ENCODE results near the gene KRT86.

The KRT86 gene

DNA sequence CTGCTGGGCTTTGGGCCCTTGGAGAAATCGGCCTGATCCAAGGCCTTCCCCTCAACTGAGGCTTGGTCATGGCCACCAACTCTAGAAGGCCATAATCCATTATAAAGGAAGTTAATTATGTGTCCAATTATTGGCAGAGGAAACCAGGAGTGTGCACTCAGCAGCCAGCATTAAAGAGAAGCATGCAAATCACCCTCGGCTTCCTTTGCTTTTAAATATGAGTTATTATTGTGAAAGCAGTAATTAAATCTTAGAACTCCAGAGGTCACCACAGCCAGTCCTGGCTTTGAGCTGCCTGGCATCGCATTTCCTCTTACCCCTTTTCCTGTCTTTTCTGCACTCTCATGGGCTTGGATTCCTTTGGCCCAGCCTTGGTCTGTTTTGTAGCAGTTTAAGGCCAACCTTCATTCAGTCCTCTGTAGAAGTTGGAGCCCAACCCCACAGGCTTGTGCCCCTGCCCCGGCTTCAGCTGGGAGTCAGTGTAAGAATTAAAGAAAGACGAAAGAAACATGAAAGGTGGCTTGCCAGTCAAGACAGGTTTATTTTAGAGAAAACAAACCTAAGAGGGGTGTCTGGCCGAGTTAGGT, 14.7 kb upstream of the KRT86 start:
- Histone ChIP-seq H3K4me1 (ENCODE audit: control insufficient read depth, insufficient read depth, low read length, poor library complexity, severe bottlenecking) (no peaks in the 10 kb centered on the region), H3K27me3 (replicated peaks; ENCODE audit: control insufficient read depth, insufficient read depth, low read length, poor library complexity, severe bottlenecking) (peaks cover 19% of the 10 kb centered on the region), H3K4me3 (ENCODE audit: insufficient read depth, low read depth, low read length, poor library complexity, severe bottlenecking) (no peak overlapping the region), H3K9me3 (ENCODE audit: control insufficient read depth, low read length) (no peaks in the 10 kb centered on the region), H3K36me3 (ENCODE audit: control insufficient read depth, insufficient read depth, low read length) (no peaks in the 10 kb centered on the region), H3K27ac (ENCODE audit: insufficient read depth, low read length, poor library complexity, severe bottlenecking) (no peak overlapping the region)
- DNase-seq, result no peak

DNA sequence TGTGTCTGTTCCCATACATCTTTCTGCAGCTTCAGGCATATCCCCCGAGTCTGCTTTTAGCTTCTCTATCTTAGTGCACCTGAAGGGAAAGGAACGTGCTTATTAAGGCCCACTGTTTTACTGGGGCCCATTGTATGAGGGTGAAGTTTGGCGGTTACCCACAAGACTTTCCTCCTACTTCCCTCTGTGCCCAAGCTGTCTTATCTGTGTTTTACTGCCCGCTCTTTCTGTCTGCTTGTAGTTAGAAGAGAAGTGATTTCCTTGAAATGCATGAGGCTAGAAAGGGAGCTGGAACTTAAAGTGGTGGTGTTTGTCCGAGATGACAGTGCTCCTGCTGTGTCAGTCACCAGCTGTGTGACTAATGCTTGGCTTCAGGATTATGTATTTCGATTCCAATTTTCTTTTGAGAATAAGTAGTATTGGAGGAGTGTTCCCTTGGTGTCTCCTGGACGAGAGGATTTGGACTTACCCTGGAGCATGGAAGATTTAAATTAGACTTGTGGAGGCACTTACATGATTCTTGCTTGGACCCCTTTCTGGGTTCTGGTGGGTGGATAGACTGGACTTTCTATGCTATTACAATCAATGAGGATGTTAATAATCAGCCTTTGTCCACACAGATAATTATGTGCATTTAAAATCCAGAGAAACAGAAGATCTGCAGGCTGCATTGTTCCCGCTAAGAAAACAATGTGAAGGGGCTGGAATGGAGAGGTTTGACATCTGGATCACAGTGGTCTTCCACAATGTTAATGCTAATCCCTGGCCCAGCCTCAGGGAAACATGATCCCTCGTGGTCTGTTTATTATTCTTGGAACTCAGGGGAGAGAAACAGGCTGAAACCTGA, 13.9 kb upstream of the KRT86 start:
- DNase-seq, result no peak
- no peak overlapping the region for H3K27ac ChIP-seq (ENCODE audit: insufficient read depth, low read length, poor library complexity, severe bottlenecking)
- peaks cover 19% of the 10 kb centered on the region for H3K27me3 ChIP-seq (replicated peaks; ENCODE audit: control insufficient read depth, insufficient read depth, low read length, poor library complexity, severe bottlenecking)

DNA sequence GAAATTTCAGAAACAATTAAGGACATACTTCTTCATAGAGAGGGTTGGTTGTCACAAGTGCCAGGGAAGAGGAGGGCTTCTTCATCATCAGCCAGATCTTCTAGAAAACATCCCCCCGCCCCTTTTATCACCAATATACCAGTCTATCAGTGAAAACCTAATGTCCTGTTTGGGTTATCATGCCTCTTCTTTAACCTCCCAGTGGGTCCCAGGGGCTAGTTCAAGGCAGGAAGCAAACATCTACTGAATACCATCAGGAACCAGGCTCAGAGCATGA, 13.3 kb upstream of the KRT86 start:
- Histone ChIP-seq H3K27me3 (replicated peaks; ENCODE audit: control insufficient read depth, insufficient read depth, low read length, poor library complexity, severe bottlenecking) (peaks cover 18% of the 10 kb centered on the region), H3K4me3 (ENCODE audit: insufficient read depth, low read depth, low read length, poor library complexity, severe bottlenecking) (no peak overlapping the region)

More for the DNA sequence above, 13.9 kb upstream of the KRT86 start:
- H3K9me3 ChIP-seq (ENCODE audit: control insufficient read depth, low read length), result no peaks in the 10 kb centered on the region
- no peaks in the 10 kb centered on the region for H3K36me3 ChIP-seq (ENCODE audit: control insufficient read depth, insufficient read depth, low read length)
- H3K4me3 ChIP-seq (ENCODE audit: insufficient read depth, low read depth, low read length, poor library complexity, severe bottlenecking), result no peak overlapping the region
- H3K4me1 ChIP-seq (ENCODE audit: control insufficient read depth, insufficient read depth, low read length, poor library complexity, severe bottlenecking), result no peaks in the 10 kb centered on the region

DNA sequence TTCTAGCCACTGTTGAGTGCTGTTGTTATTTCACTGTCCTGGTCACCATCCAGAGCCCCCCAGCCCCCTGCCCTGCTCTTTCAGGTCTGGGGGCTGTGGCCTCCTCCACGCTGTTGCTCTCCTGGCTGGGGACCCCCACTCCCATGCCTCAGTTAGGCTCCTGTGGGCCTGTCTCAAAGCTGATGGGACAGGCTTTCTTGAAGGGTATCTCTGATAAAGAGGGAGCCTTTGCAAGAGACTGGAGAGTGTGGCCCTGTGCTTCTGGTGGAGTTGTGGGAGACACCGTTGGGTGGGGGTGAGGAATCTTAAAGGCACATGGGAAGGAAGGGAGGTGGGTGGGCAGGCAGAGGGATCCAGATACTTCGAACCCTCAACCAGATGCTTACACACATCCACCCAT, 12.2 kb upstream of the KRT86 start:
- Histone ChIP-seq H3K27me3 (replicated peaks; ENCODE audit: control insufficient read depth, insufficient read depth, low read length, poor library complexity, severe bottlenecking) (peaks cover 7% of the 10 kb centered on the region), H3K9me3 (ENCODE audit: control insufficient read depth, low read length) (no peaks in the 10 kb centered on the region), H3K36me3 (ENCODE audit: control insufficient read depth, insufficient read depth, low read length) (no peaks in the 10 kb centered on the region), H3K4me1 (ENCODE audit: control insufficient read depth, insufficient read depth, low read length, poor library complexity, severe bottlenecking) (no peaks in the 10 kb centered on the region), H3K27ac (ENCODE audit: insufficient read depth, low read length, poor library complexity, severe bottlenecking) (no peak overlapping the region), H3K4me3 (ENCODE audit: insufficient read depth, low read depth, low read length, poor library complexity, severe bottlenecking) (no peak overlapping the region)
- DNase-seq, result no peak

More for the DNA sequence above, 13.3 kb upstream of the KRT86 start:
- Histone ChIP-seq H3K9me3 (ENCODE audit: control insufficient read depth, low read length) (no peaks in the 10 kb centered on the region), H3K4me1 (ENCODE audit: control insufficient read depth, insufficient read depth, low read length, poor library complexity, severe bottlenecking) (no peaks in the 10 kb centered on the region), H3K27ac (ENCODE audit: insufficient read depth, low read length, poor library complexity, severe bottlenecking) (no peak overlapping the region), H3K36me3 (ENCODE audit: control insufficient read depth, insufficient read depth, low read length) (no peaks in the 10 kb centered on the region)
- DNase-seq, result no peak

DNA sequence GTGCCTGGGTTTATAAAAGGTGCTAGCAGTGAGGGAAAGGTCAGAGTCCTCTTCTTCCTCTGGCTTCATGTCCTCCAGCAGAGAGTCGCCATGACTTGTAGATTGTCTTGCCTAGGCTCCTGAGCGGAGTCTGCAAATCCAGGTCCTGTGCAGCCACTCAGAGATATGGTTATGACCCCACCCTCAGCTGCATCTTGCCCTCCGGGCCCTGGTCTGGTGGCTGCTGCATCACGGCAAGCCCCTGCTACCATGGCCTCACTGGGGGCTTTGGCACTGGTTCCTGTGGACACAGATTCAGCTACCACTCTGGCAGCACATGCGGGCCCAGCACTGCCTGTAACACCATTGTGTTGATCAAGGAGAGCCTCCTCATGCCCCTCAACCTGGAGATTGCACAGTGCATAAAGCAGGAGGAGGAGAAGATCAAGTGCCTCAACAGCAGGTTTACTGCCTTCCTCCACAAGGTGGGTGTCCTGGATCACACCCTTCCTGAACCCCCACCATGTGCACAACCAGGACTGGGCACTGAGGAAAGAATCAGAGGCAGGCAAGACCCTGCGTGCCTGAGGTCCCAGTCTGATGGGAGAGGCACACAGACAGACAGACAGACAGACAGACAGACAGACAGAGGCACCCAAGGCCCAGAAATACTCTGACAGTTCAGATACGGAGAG, 10.5 kb upstream of the KRT86 start:
- Histone ChIP-seq H3K27me3 (replicated peaks; ENCODE audit: control insufficient read depth, insufficient read depth, low read length, poor library complexity, severe bottlenecking) (no peaks in the 10 kb centered on the region), H3K4me3 (ENCODE audit: insufficient read depth, low read depth, low read length, poor library complexity, severe bottlenecking) (no peak overlapping the region)
- DNase-seq, result no peak

DNA sequence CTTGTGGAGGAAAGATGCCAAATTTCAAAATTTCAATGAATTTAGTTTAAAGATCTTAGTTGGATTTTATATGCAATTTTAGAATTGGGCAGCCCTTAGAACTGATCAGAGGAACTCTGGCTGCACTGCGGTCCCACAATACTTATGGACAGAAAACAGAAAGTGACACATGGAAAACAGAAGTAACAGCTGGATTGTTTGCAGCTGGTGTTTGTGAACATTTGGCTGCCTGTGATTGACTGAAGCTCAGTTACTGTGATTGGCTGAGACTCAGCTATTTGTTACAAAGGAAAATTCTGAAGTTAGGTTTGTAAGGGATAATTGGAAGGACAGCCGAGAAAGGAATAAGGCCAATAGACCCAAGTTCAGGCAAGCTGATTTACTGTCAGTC, 10.0 kb upstream of the KRT86 start:
- no peaks in the 10 kb centered on the region for H3K27me3 ChIP-seq (replicated peaks; ENCODE audit: control insufficient read depth, insufficient read depth, low read length, poor library complexity, severe bottlenecking)
- H3K4me1 ChIP-seq (ENCODE audit: control insufficient read depth, insufficient read depth, low read length, poor library complexity, severe bottlenecking), result no peaks in the 10 kb centered on the region
- H3K36me3 ChIP-seq (ENCODE audit: control insufficient read depth, insufficient read depth, low read length), result no peaks in the 10 kb centered on the region
- DNase-seq, result no peak
- no peak overlapping the region for H3K27ac ChIP-seq (ENCODE audit: insufficient read depth, low read length, poor library complexity, severe bottlenecking)
- no peak overlapping the region for H3K4me3 ChIP-seq (ENCODE audit: insufficient read depth, low read depth, low read length, poor library complexity, severe bottlenecking)
- H3K9me3 ChIP-seq (ENCODE audit: control insufficient read depth, low read length), result no peaks in the 10 kb centered on the region

More for the DNA sequence above, 10.5 kb upstream of the KRT86 start:
- Histone ChIP-seq H3K9me3 (ENCODE audit: control insufficient read depth, low read length) (no peaks in the 10 kb centered on the region), H3K36me3 (ENCODE audit: control insufficient read depth, insufficient read depth, low read length) (no peaks in the 10 kb centered on the region), H3K4me1 (ENCODE audit: control insufficient read depth, insufficient read depth, low read length, poor library complexity, severe bottlenecking) (no peaks in the 10 kb centered on the region), H3K27ac (ENCODE audit: insufficient read depth, low read length, poor library complexity, severe bottlenecking) (no peak overlapping the region)

DNA sequence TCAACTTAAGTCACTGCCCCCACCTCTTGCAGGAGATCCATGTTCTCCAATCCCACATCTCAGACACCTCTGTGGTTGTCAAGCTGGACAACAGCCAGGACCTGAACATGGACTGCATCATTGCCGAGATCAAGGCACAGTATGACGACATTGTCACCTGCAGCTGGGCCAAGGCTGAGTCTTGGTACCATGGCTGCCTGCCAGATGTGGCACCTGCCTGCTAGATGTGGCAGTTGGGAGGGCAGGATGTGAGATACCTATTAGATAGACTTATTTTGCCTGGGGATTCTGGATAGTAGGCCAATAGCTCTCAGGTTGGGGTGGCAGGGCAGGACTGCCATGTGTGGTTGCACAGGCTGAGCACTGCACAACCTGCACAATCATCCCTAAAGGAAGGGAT, 7.9 kb upstream of the KRT86 start:
- no peaks in the 10 kb centered on the region for H3K4me1 ChIP-seq (ENCODE audit: control insufficient read depth, insufficient read depth, low read length, poor library complexity, severe bottlenecking)
- no peak overlapping the region for H3K4me3 ChIP-seq (ENCODE audit: insufficient read depth, low read depth, low read length, poor library complexity, severe bottlenecking)
- no peaks in the 10 kb centered on the region for H3K27me3 ChIP-seq (replicated peaks; ENCODE audit: control insufficient read depth, insufficient read depth, low read length, poor library complexity, severe bottlenecking)
- no peak overlapping the region for H3K27ac ChIP-seq (ENCODE audit: insufficient read depth, low read length, poor library complexity, severe bottlenecking)
- H3K36me3 ChIP-seq (ENCODE audit: control insufficient read depth, insufficient read depth, low read length), result no peaks in the 10 kb centered on the region
- no peaks in the 10 kb centered on the region for H3K9me3 ChIP-seq (ENCODE audit: control insufficient read depth, low read length)
- DNase-seq, result no peak

DNA sequence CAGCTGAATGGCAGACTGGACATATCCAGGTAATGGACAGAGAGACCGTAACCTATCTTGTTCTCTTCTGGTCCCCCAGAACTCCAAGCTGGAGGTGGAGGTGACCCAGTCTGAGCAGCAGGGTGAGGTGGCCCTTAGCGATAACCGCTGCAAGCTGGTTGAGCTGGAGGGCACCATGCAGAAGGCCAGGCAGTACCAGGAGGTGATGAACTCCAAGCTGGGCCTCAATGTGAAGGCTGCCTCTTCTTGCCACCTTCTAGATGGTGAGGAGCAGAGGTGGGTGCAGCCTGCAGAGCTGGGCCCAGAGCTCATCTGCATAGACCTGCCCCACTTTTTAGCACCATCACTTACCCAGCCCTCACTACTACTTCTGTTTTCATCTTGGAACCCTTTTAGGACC, 7.2 kb upstream of the KRT86 start:
- H3K27ac ChIP-seq (ENCODE audit: insufficient read depth, low read length, poor library complexity, severe bottlenecking), result no peak overlapping the region
- no peaks in the 10 kb centered on the region for H3K36me3 ChIP-seq (ENCODE audit: control insufficient read depth, insufficient read depth, low read length)
- no peaks in the 10 kb centered on the region for H3K27me3 ChIP-seq (replicated peaks; ENCODE audit: control insufficient read depth, insufficient read depth, low read length, poor library complexity, severe bottlenecking)
- H3K4me3 ChIP-seq (ENCODE audit: insufficient read depth, low read depth, low read length, poor library complexity, severe bottlenecking), result no peak overlapping the region
- no peaks in the 10 kb centered on the region for H3K4me1 ChIP-seq (ENCODE audit: control insufficient read depth, insufficient read depth, low read length, poor library complexity, severe bottlenecking)
- DNase-seq, result no peak
- no peaks in the 10 kb centered on the region for H3K9me3 ChIP-seq (ENCODE audit: control insufficient read depth, low read length)

DNA sequence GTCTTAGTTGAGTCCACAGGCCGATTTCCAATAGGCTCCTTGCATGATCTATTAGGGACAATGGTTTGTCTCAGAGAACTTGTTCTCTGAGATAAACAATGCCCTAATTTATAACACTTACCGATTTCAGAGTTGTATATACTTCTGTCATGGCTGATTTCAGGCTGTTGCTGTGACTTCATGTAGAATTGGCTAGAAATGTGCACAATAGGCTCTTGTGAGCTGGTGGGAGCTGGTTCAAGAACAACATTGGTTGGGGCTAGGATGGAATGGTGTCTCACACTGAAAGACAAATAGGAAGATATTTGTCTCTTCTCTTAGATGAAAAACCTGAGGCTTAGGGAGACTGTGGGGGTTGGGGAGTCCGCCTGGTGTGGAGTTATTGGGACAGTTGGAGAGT, 6.7 kb upstream of the KRT86 start:
- Histone ChIP-seq H3K9me3 (ENCODE audit: control insufficient read depth, low read length) (no peaks in the 10 kb centered on the region), H3K4me3 (ENCODE audit: insufficient read depth, low read depth, low read length, poor library complexity, severe bottlenecking) (no peak overlapping the region), H3K27me3 (replicated peaks; ENCODE audit: control insufficient read depth, insufficient read depth, low read length, poor library complexity, severe bottlenecking) (no peaks in the 10 kb centered on the region), H3K4me1 (ENCODE audit: control insufficient read depth, insufficient read depth, low read length, poor library complexity, severe bottlenecking) (no peaks in the 10 kb centered on the region), H3K36me3 (ENCODE audit: control insufficient read depth, insufficient read depth, low read length) (no peaks in the 10 kb centered on the region), H3K27ac (ENCODE audit: insufficient read depth, low read length, poor library complexity, severe bottlenecking) (no peak overlapping the region)
- DNase-seq, result no peak

DNA sequence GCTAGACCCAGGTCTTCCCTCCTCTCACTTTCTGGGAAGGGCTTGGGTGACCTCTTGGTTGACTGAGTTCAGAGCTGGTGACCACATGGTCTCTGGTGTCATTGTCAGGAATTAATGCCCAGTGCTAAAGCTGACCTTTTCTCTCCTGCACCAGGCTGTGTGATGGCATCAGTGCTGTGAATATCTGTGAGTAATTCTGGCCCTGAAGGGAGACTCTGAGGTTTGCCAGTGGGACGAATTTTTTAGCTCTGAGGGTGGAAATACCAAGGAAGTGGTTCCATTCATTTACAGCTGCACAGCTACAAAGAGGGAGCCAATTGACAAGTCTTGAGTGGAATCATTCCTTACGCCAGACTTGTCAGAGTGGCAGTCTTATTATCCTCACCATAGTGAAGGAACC, 6.2 kb upstream of the KRT86 start:
- DNase-seq, result no peak

More for the DNA sequence above, 6.2 kb upstream of the KRT86 start:
- no peak overlapping the region for H3K4me3 ChIP-seq (ENCODE audit: insufficient read depth, low read depth, low read length, poor library complexity, severe bottlenecking)
- H3K9me3 ChIP-seq (ENCODE audit: control insufficient read depth, low read length), result no peaks in the 10 kb centered on the region
- no peaks in the 10 kb centered on the region for H3K4me1 ChIP-seq (ENCODE audit: control insufficient read depth, insufficient read depth, low read length, poor library complexity, severe bottlenecking)
- H3K27ac ChIP-seq (ENCODE audit: insufficient read depth, low read length, poor library complexity, severe bottlenecking), result no peak overlapping the region
- H3K27me3 ChIP-seq (replicated peaks; ENCODE audit: control insufficient read depth, insufficient read depth, low read length, poor library complexity, severe bottlenecking), result no peaks in the 10 kb centered on the region
- no peaks in the 10 kb centered on the region for H3K36me3 ChIP-seq (ENCODE audit: control insufficient read depth, insufficient read depth, low read length)

Measured in effector memory CD4-positive, alpha-beta T cell (primary cell).